Mucosa of rectum (tissue), 2 donors: ENCODE measurements around the gene CTNND1.

ENCODE experiments used
- H3K27ac ChIP-seq, 2 donors: one replicate each; pipeline ENCODE4 v1.7.0; 2013; ENCODE audit warnings: inconsistent platforms in 2 of 2, low read depth in 2 of 2, low read length in 2 of 2
- H3K27me3 ChIP-seq, 2 donors: one replicate each; pipeline ENCODE4 v1.7.0; 2013; ENCODE audit warnings: low read length in 2 of 2; ENCODE audit not compliant: control insufficient read depth in 2 of 2, insufficient read depth in 2 of 2
- H3K36me3 ChIP-seq, 2 donors: one replicate each; pipeline ENCODE4 v1.7.0; 2013; ENCODE audit warnings: low read length in 2 of 2; ENCODE audit not compliant: control insufficient read depth in 2 of 2, insufficient read depth in 2 of 2
- H3K4me1 ChIP-seq, 2 donors: one replicate each; pipeline ENCODE4 v1.7.0; 2013; ENCODE audit warnings: low read length in 2 of 2, mild to moderate bottlenecking in 1 of 2; ENCODE audit not compliant: control insufficient read depth in 2 of 2, insufficient read depth in 2 of 2
- H3K4me3 ChIP-seq, 2 donors: one replicate each; pipeline ENCODE4 v1.7.0; 2013; ENCODE audit warnings: low read length in 2 of 2
- H3K9ac ChIP-seq, 2 donors: one replicate each; pipeline ENCODE4 v1.7.0; 2013; ENCODE audit warnings: low read length in 2 of 2, low read depth in 1 of 2, mild to moderate bottlenecking in 1 of 2
- H3K9me3 ChIP-seq, 2 donors: one replicate each; pipeline ENCODE4 v1.7.0; 2013; ENCODE audit warnings: low read length in 2 of 2; ENCODE audit not compliant: control insufficient read depth in 2 of 2
- donor health status: healthy.
- donor health status: Normal muscosa, but diverticular disease.

The CTNND1 gene

DNA sequence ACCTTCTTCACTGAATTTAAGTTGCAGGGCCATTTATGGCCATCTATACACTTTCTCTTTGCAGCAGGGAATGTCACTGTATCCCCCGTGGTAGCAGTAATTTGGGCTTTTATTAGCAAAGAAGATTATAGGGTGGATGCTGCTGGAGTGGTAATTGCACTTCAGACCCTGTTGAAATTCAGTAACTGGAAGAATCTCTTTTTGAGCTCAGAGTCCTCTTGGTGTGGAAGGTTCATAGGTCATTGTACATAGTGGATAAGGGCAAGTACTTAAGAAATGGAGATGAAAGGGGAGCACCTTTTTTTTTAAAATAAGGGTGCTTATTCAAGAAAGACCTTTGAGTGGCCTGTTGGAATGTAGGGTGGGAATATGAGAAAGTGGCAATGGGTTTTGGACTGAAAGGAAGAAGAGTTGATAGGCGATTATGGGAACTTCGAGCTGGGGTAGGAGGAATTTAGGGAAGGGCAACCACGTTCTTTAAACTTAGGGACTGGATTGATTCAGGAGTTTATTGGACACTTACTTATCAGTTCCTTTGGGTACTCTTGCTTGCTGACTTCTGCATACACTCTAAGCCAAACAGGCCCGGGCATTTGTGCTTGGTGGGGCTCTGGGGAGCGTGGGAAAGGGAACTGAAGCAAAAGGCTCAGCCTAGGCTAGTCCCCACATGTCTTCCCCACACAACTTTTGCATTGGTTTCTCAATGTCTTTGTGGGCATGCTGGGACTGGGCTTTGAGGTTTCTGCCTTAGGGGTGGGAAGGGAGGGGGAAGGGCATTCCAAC is 26.5 kb downstream of the CTNND1 start:
- Histone ChIP-seq H3K27me3 (no peaks in the 10 kb centered on the region), H3K27ac (peak overlapping the region; percentile 54 to 73), H3K4me3 (peak overlapping the region in 1 of 2 donors; percentile 9), H3K36me3 (peaks cover 2 to 6% of the 10 kb centered on the region in 2 donors), H3K4me1 (peaks cover 58 to 81% of the 10 kb centered on the region in 2 donors), H3K9me3 (no peaks in the 10 kb centered on the region), H3K9ac (no peak overlapping the region)

DNA sequence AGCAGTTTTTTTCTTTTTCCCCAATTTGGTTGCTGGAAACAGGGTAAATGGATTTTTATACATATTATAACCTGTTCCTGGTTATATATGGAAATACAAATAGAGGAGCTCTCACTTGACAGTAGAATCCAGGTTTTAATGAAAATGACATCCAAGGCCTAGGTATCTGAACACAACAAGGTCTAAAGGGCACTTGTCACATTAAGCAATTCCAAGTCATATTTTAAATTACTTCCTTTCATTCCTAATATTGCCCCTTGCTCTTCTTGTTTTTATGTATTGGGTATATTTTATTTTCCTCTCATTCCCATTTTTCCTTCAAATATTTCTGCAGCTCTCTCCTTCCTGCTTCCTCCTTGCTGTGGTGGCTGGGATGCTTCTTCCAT is 27.1 kb downstream of the CTNND1 start:
- Histone ChIP-seq H3K27me3 (no peaks in the 10 kb centered on the region), H3K9ac (no peak overlapping the region), H3K4me3 (peak overlapping the region in 1 of 2 donors; percentile 10), H3K36me3 (peaks cover 2 to 6% of the 10 kb centered on the region in 2 donors), H3K9me3 (no peaks in the 10 kb centered on the region), H3K4me1 (peaks cover 63 to 86% of the 10 kb centered on the region in 2 donors), H3K27ac (peak overlapping the region; percentile 54 to 73)

DNA sequence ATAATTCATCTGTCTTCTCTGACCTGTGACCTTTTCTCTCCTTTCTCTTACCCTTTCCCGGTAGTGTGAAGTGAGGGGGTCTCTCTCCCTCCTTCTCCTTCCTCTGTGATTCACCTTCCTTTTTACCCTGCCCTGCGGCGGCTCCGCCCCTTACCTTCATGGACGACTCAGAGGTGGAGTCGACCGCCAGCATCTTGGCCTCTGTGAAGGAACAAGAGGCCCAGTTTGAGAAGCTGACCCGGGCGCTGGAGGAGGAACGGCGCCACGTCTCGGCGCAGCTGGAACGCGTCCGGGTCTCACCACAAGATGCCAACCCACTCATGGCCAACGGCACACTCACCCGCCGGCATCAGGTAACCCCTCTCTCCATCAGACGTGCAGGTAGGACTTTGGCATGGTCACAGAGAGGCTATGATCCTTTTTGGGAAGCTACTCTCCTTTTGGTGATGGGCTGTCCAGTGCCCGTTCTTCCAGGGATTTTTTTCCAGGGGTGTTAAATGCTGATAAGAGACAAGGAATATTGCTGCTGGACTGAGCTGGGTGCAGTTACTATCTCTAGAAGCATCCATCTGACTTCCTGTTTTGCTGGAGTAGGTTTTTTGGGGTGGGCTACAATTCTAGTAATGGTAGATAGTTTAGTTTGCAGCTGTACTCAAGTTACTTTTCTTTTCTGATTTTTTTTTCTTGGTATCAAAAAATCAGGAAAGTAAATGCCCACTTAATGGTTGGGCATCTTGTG is 29.9 kb downstream of the CTNND1 start:
- Histone ChIP-seq H3K27ac (peak overlapping the region; percentile 82 to 96), H3K9me3 (no peaks in the 10 kb centered on the region), H3K4me3 (peak overlapping the region; percentile 2 to 52), H3K4me1 (peaks cover 57 to 66% of the 10 kb centered on the region in 2 donors), H3K36me3 (peaks cover 17 to 20% of the 10 kb centered on the region in 2 donors), H3K9ac (peak overlapping the region; percentile 42 to 57), H3K27me3 (no peaks in the 10 kb centered on the region)

DNA sequence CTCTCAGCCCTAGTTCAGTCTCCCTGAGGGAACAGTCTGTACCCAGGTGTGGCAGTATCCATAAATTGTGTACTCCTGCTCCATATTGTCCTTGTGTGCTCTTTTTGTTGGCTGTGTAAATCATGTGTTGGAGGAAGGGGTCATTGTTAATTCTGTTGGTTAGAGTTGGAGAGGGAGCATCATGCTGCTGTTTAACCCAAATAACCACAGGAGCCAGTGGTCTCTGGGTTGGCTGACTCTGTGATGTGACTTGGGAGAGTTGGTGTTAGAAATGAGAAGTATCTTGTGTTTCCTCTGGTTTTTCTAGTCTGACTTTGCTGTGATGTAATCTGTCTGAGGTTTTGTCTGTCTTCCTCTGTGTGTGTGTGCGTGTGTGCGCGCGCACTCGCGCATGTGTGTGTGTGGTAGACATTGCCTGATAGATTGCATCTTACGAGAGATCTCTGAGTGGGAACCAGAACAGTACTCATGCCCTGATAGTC is 30.5 kb downstream of the CTNND1 start:
- peak overlapping the region; percentile 82 to 96 for H3K27ac ChIP-seq
- no peaks in the 10 kb centered on the region for H3K9me3 ChIP-seq
- H3K4me1 ChIP-seq = peaks cover 52 to 60% of the 10 kb centered on the region in 2 donors
- peaks cover 21 to 25% of the 10 kb centered on the region in 2 donors for H3K36me3 ChIP-seq
- peak overlapping the region; percentile 42 to 57 for H3K9ac ChIP-seq
- peak overlapping the region; percentile 2 to 52 for H3K4me3 ChIP-seq
- H3K27me3 ChIP-seq = no peaks in the 10 kb centered on the region

DNA sequence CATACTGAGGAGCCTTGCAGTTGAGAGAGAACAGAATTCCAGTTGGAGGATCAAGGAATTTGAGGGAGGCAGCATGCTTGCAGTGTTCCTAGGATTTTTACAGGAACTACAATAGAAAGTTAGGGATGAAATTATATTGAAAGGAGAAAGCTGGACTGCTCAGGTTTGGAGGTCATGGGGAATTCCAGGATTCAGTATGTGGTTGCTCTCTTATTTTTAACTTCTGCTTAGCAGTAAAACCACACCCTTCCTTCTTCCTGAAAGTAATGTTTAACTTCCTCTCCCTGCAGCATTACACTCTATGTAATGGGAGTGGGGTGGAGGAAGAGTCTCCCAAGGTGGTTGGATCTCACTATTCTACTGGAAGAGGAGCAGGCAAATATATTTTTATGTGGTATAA is 31.3 kb downstream of the CTNND1 start:
- Histone ChIP-seq H3K27ac (peak overlapping the region; percentile 82 to 96), H3K36me3 (peaks cover 24 to 25% of the 10 kb centered on the region in 2 donors), H3K27me3 (no peaks in the 10 kb centered on the region), H3K4me3 (peak overlapping the region; percentile 52 to 59), H3K9me3 (no peaks in the 10 kb centered on the region), H3K9ac (peak overlapping the region; percentile 57 to 65), H3K4me1 (peaks cover 45 to 52% of the 10 kb centered on the region in 2 donors)

DNA sequence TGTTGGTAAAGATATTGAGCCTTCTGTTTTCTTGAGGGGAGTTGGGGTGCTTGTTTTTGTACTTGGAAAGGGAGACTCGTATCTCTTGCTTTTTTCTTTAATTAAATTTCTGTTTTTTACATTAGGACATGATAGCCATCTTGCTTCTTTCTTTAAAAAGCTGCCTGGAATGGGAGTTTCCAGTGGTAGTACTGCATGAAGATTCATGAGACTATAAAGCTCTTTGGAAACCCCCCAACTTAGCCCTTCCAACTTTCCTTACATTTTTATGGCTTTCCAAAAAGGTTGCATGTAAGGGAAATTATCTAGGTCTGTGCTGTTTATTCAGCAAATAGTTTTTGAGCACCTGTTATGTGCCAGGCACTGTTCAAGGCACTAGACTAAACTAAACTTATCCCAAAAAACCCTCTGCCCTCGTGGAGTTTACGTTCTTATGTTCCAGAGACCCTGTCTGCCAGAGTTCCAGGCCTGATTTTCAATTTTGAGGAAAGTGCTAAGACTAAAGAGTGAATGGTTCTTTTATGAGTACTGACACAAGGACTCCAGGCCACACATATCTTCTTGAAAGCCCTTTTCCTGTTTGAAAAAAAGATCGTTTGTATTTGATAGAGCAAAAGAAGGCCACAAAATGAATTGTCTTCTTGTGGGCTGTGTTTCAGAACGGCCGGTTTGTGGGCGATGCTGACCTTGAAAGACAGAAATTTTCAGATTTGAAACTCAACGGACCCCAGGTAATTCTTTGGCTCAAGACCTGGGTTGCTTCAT is 31.9 kb downstream of the CTNND1 start:
- Histone ChIP-seq H3K4me1 (peaks cover 42 to 50% of the 10 kb centered on the region in 2 donors), H3K27ac (peak overlapping the region; percentile 82 to 96), H3K9me3 (no peaks in the 10 kb centered on the region), H3K27me3 (no peaks in the 10 kb centered on the region), H3K36me3 (peaks cover 25 to 26% of the 10 kb centered on the region in 2 donors), H3K4me3 (peak overlapping the region in 1 of 2 donors; percentile 59), H3K9ac (peak overlapping the region in 1 of 2 donors; percentile 31)

DNA sequence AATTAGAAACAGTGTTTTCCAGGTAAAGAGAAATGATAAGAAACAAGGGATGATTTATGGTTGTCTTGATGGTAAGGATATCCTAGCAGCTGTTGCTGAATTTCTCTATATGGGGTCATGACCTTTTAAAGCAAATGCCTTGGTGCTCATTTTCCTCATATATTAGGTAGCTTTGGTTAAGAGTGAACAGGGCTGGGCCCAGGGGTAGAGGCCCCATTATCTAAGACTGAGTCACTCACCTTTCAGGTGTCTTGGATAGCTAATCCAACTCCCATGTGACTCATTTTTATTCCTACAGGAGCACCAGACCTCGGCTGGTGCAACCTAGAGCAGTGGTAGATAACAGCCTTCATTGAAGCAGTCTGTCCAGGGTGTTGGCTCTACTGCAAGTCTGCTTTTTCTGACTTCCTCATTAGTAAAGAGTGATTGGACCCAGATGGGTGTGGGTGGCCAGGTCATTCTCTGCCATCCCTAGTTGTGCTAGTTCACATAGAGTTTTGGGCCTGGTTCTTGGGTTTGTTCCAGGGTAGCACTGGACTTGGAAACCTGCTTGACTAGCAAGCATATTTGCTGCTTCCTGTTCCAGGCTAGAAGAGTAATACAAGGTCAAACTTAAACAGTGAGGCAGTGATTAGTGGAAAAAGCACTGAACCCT is 37.4 kb downstream of the CTNND1 start:
- Histone ChIP-seq H3K4me1 (peaks cover 25 to 28% of the 10 kb centered on the region in 2 donors), H3K27me3 (no peaks in the 10 kb centered on the region), H3K27ac (peak overlapping the region; percentile 91 to 92), H3K4me3 (no peak overlapping the region), H3K9ac (peak overlapping the region; percentile 20 to 57), H3K36me3 (peaks cover 45 to 48% of the 10 kb centered on the region in 2 donors), H3K9me3 (no peaks in the 10 kb centered on the region)

DNA sequence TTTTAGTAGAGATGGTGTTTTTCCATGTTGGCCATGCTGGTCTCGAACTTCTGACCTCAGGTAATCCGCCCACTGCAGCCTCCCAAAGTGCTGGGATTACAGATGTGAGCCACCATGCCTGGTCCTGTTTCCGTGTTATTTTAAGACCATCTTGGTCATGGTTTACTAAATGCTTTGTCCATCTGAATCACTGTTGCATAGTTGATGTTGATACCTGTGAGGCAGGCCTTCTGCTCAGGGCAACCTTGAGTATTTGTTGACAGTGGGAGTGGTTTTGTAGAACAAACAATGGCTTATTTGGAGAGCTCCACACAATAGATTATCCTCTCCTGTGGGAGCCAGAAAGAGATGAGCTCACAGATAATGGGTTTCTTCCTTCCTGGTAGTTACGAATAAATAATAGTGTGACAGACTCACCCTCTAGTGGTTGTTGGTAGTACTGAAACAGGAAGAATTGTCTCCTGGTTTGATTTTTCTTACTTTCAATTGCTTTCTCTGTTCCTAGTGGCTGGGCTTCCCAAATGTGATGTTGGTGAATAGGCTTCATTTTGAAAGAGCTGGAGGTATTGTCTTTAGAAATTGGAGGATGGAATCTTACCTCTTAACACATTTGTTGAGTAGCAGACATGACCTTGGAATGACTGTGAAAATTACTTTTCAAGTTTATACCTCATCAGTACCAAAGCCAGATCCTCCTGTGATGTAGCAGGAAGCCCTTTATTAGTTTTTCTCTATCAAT is 39.0 kb downstream of the CTNND1 start:
- no peaks in the 10 kb centered on the region for H3K27me3 ChIP-seq
- peak overlapping the region; percentile 79 to 92 for H3K27ac ChIP-seq
- H3K4me1 ChIP-seq = peaks cover 20 to 26% of the 10 kb centered on the region in 2 donors
- H3K36me3 ChIP-seq = peaks cover 54 to 55% of the 10 kb centered on the region in 2 donors
- H3K9me3 ChIP-seq = no peaks in the 10 kb centered on the region
- H3K9ac ChIP-seq = peak overlapping the region in 1 of 2 donors; percentile 50
- no peak overlapping the region for H3K4me3 ChIP-seq

GRCh38 chr11:57801183-57801485 is 39.5 kb downstream of the CTNND1 start:
- Histone ChIP-seq H3K27me3 (no peaks in the 10 kb centered on the region), H3K9me3 (no peaks in the 10 kb centered on the region), H3K27ac (peak overlapping the region in 1 of 2 donors; percentile 92), H3K4me1 (peaks cover 20 to 26% of the 10 kb centered on the region in 2 donors), H3K36me3 (peaks cover 54 to 56% of the 10 kb centered on the region in 2 donors), H3K9ac (peak overlapping the region in 1 of 2 donors; percentile 39), H3K4me3 (no peak overlapping the region)
